ENCODE data around the gene LSM3.

LSM3 gene

GRCh38 chr3:14178247-14179113 lies at the start of gene LSM3, which contains the start of gene XPC:
Gene LSM3, plus strand, starts transcription at chr3:14178817. Its CDS starts 44 bp downstream, at chr3:14178861.
Gene XPC, minus strand, starts transcription at chr3:14178601. Its CDS starts 33 bp downstream, at chr3:14178568.
- peak; percentile 98 for DNase-seq

GRCh38 chr3:14129296-14129695 lies 49.3 kb upstream of the LSM3 start:
- no peak for DNase-seq

GRCh38 chr3:14130230-14130629 lies 48.4 kb upstream of the LSM3 start:
- no peak for DNase-seq

GRCh38 chr3:14130707-14131106 lies 47.9 kb upstream of the LSM3 start:
- DNase-seq = no peak

GRCh38 chr3:14131134-14131533 lies 47.5 kb upstream of the LSM3 start:
- no peak for DNase-seq

GRCh38 chr3:14132120-14132519 lies 46.5 kb upstream of the LSM3 start:
- DNase-seq = no peak

- no peak for DNase-seq
Measured at GRCh38 chr3:14132689-14133088, 45.9 kb upstream of the LSM3 start.

GRCh38 chr3:14133188-14133800 lies 45.3 kb upstream of the LSM3 start:
- DNase-seq = no peak

- DNase-seq = no peak
Measured at GRCh38 chr3:14133876-14134275, 44.7 kb upstream of the LSM3 start.

- no peak for DNase-seq
Measured at GRCh38 chr3:14134291-14134690, 44.3 kb upstream of the LSM3 start.

- no peak for DNase-seq
Measured at GRCh38 chr3:14135581-14135980, 43.0 kb upstream of the LSM3 start.

GRCh38 chr3:14137004-14137403 lies 41.6 kb upstream of the LSM3 start:
- no peak for DNase-seq

- DNase-seq = no peak
Measured at GRCh38 chr3:14137445-14137844, 41.2 kb upstream of the LSM3 start.

GRCh38 chr3:14138109-14138877 lies 40.3 kb upstream of the LSM3 start:
- DNase-seq = no peak

GRCh38 chr3:14138878-14139655 lies 39.5 kb upstream of the LSM3 start:
- no peak for DNase-seq

GRCh38 chr3:14139771-14140170 lies 38.8 kb upstream of the LSM3 start:
- DNase-seq = no peak

- no peak for DNase-seq
Measured at GRCh38 chr3:14140668-14141067, 37.9 kb upstream of the LSM3 start.

- DNase-seq = no peak
Measured at GRCh38 chr3:14141144-14141543, 37.5 kb upstream of the LSM3 start.

- no peak for DNase-seq
Measured at GRCh38 chr3:14141602-14142341, 36.8 kb upstream of the LSM3 start.

GRCh38 chr3:14142567-14143270 lies 35.9 kb upstream of the LSM3 start:
- no peak for DNase-seq
